Endothelial cell of umbilical vein (primary cell): ENCODE results near the gene PLXND1.

Experiments used
- CTCF ChIP-seq, 2 donors: IDR thresholded peaks; 1 replicate in 1 of 2; 2 replicates in 1 of 2; pipeline ENCODE4 v1.5.1; 2011; ENCODE audit warnings: low read length in 2 of 2, mild to moderate bottlenecking in 2 of 2, moderate library complexity in 2 of 2, control low read depth in 1 of 2, inconsistent platforms in 1 of 2, low read depth in 1 of 2; ENCODE audit not compliant: insufficient read depth in 1 of 2; ENCODE audit errors: extremely low read depth in 1 of 2
- EZH2 ChIP-seq: IDR thresholded peaks from 2 replicates; pipeline ENCODE4 v1.6.1; 2012; ENCODE audit warnings: borderline replicate concordance, low read depth, mild to moderate bottlenecking, moderate library complexity, low read length, inconsistent platforms; ENCODE audit not compliant: severe bottlenecking
- GATA2 ChIP-seq: IDR thresholded peaks from 2 replicates; pipeline ENCODE4 v1.7.0; 2011; ENCODE audit warnings: low read depth, mild to moderate bottlenecking, moderate library complexity, mixed read lengths, low read length; ENCODE audit not compliant: insufficient read length, insufficient read depth
- MAX ChIP-seq: IDR thresholded peaks from 2 replicates; pipeline ENCODE4 v1.6.1; 2011; ENCODE audit not compliant: insufficient read depth, insufficient read length
- MYC ChIP-seq: IDR thresholded peaks from one replicate; pipeline ENCODE4 v1.6.1; 2011; ENCODE audit warnings: mild to moderate bottlenecking, low read depth, low read length
- POLR2A ChIP-seq: IDR thresholded peaks from 2 replicates; pipeline ENCODE4 v1.6.1; 2012; ENCODE audit warnings: low read depth, mild to moderate bottlenecking, control low read depth, low read length
- POLR2AphosphoS5 ChIP-seq: IDR thresholded peaks from 2 replicates; pipeline ENCODE4 v1.6.1; 2012; ENCODE audit warnings: low read depth, mild to moderate bottlenecking, control low read depth, low read length, moderate library complexity; ENCODE audit not compliant: insufficient read depth

GRCh38 chr3:129618901-129619671 is 12.6 kb upstream of the PLXND1 start:
- TF ChIP-seq CTCF (IDR thresholded peaks at IDR 0.05; ENCODE audit: extremely low read depth in 1 of 2, insufficient read depth in 1 of 2, low read depth in 1 of 2, low read length in 2 of 2) (no peak), POLR2AphosphoS5 (no peak), POLR2A (no peak), MYC (no peak), EZH2 (no peak), GATA2 (no peak), MAX (no peak)
